GM23248 (cell line): Measurements from ENCODE around the gene ADAM19. TPM values are rescaled to one million over a fixed set of nuclear protein-coding genes. Genes with fewer than 3 reads are reported as not detected.
A peak's percentile ranks its signal among the peaks of the same experiment; 100 is the strongest.
"Not testable (repeated sequence)": the region's sequence is repeated elsewhere in the genome, so short reads cannot be mapped to it uniquely, and the experiment has no call there.

Source experiments
- DNase-seq: peaks from one replicate; pipeline ENCODE4 v3.0.0-alpha.2; 2015
- H2AFZ ChIP-seq: fragments of 200-600 bp; sonication (generic); 2 replicates; pipeline ENCODE4 v1.6.1; 2016; ENCODE audit warnings: antibody characterized with exemption
- H3F3A ChIP-seq: fragments of 200-600 bp; sonication (generic); 2 replicates; pipeline ENCODE4 v1.6.1; 2016; ENCODE audit warnings: mild to moderate bottlenecking, antibody characterized with exemption, mixed run types; ENCODE audit not compliant: insufficient read depth
- H3K27ac ChIP-seq: fragments of 200-600 bp; sonication (generic); 2 replicates; pipeline ENCODE4 v1.5.1; 2016; ENCODE audit warnings: mild to moderate bottlenecking
- H3K27me3 ChIP-seq: fragments of 200-600 bp; sonication (generic); replicated peaks from 2 replicates; pipeline ENCODE4 v1.6.1; 2016; ENCODE audit warnings: mild to moderate bottlenecking; ENCODE audit not compliant: insufficient read depth
- H3K36me3 ChIP-seq: fragments of 200-600 bp; sonication (generic); 2 replicates; pipeline ENCODE4 v1.6.1; 2016; ENCODE audit warnings: low read depth, mild to moderate bottlenecking
- H3K4me1 ChIP-seq: fragments of 200-600 bp; sonication (generic); 2 replicates; pipeline ENCODE4 v1.6.1; 2016; ENCODE audit warnings: mild to moderate bottlenecking; ENCODE audit not compliant: insufficient read depth
- H3K4me2 ChIP-seq: fragments of 200-600 bp; sonication (generic); one replicate; pipeline ENCODE4 v1.6.1; 2016; ENCODE audit warnings: mild to moderate bottlenecking; ENCODE audit not compliant: unreplicated experiment
- H3K4me3 ChIP-seq: fragments of 200-600 bp; sonication (generic); 2 replicates; pipeline ENCODE4 v1.5.1; 2016; ENCODE audit warnings: mild to moderate bottlenecking
- H3K79me2 ChIP-seq: fragments of 200-600 bp; sonication (generic); 2 replicates; pipeline ENCODE4 v1.6.1; 2016; ENCODE audit warnings: mild to moderate bottlenecking; ENCODE audit not compliant: insufficient read depth
- H3K9ac ChIP-seq: fragments of 200-600 bp; sonication (generic); 2 replicates; pipeline ENCODE4 v1.6.1; 2016; ENCODE audit warnings: mild to moderate bottlenecking
- H3K9me2 ChIP-seq: fragments of 200-600 bp; sonication (generic); 2 replicates; pipeline ENCODE4 v1.6.1; 2016; ENCODE audit warnings: mixed run types, mild to moderate bottlenecking, moderate library complexity; ENCODE audit not compliant: insufficient read depth
- H3K9me3 ChIP-seq: fragments of 200-600 bp; sonication (generic); one replicate; pipeline ENCODE4 v1.6.1; 2017; ENCODE audit warnings: low read depth
- H4K20me1 ChIP-seq: fragments of 200-600 bp; sonication (generic); 2 replicates; pipeline ENCODE4 v1.6.0; 2016; ENCODE audit not compliant: insufficient read depth
- EZH2 ChIP-seq: fragments of 200-600 bp; sonication (generic); IDR thresholded peaks from 2 replicates; pipeline ENCODE4 v1.6.1; 2018; ENCODE audit warnings: antibody characterized with exemption, mild to moderate bottlenecking; ENCODE audit not compliant: insufficient read depth, poor library complexity, severe bottlenecking
- EZH2phosphoT487 ChIP-seq: fragments of 200-600 bp; sonication (generic); IDR thresholded peaks from 2 replicates; pipeline ENCODE4 v1.6.1; 2018; ENCODE audit warnings: antibody characterized with exemption, moderate library complexity, mild to moderate bottlenecking, low read depth; ENCODE audit not compliant: insufficient read depth
- WGBS, 2 experiments: methylation state at CpG; one replicate each; pipeline ENCODE4 v1.1.6; 2015 to 2017; ENCODE audit warnings: low lambda C conversion rate in 2 of 2, low coverage in 1 of 2; ENCODE audit errors: missing lambda C conversion rate in 2 of 2; 5-methylcytosine and 5-hydroxymethylcytosine counted together
- in situ Hi-C: fragments of 300-500 bp; cut with MboI; formaldehyde crosslinking; loops from 2 replicates; pipeline ENCODE4 v1.15.0; 2020
- polyA plus RNA-seq: library from polyadenylated mRNA; unstranded; fragments of >200 nt; fragmentation: Nextera tagmentation; extraction: Ambion mirVana; gene quantifications from 2 replicates; pipeline ENCODE4 v1.2.1, GENCODE V29; 2016
- total RNA-seq: library from RNA; depleted of rRNA; stranded (reverse); fragments of >200 nt; shearing (Covaris generic); gene quantifications from 2 replicates; pipeline ENCODE4 v1.2.3, GENCODE V29; 2014

The ADAM19 gene
- total and polyA plus RNA-seq, 2 experiments from 2014 or later: 18.1 to 20.5 TPM

- H3K4me3 ChIP-seq: no peak overlapping the region
- no peaks in the 10 kb centered on the region for H3K9me2 ChIP-seq
- peaks cover 4% of the 10 kb centered on the region; the same call in 1 of the 2 replicates for H3K4me1 ChIP-seq
- H3F3A ChIP-seq: peaks cover 12% of the 10 kb centered on the region; the same call in 1 of the 2 replicates
- in situ Hi-C loops: loop anchor here (25.0 kb wide), 1 partner anchor 226 kb away; no protein-coding TSS in a partner anchor
- H3K9ac ChIP-seq: no peak overlapping the region
- TF ChIP-seq EZH2: no peak
- no peak for TF ChIP-seq EZH2phosphoT487
- H3K9me3 ChIP-seq: no peaks in the 10 kb centered on the region
- no peaks in the 10 kb centered on the region for H3K27me3 ChIP-seq
- H3K27ac ChIP-seq: no peak overlapping the region
- no peak for DNase-seq
- H3K4me2 ChIP-seq: no peak overlapping the region
- 95 to 98% methylated on average over 3 of the region's 3 CpGs for WGBS, 2 experiments
- peaks cover 4% of the 10 kb centered on the region; the same call in 1 of the 2 replicates for H3K36me3 ChIP-seq
- no peaks in the 10 kb centered on the region for H3K79me2 ChIP-seq
- no peak overlapping the region for H2AFZ ChIP-seq
- no peaks in the 10 kb centered on the region for H4K20me1 ChIP-seq
Measured at GRCh38 chr5:157485811-157486210, 89.8 kb downstream of the ADAM19 start.

DNA sequence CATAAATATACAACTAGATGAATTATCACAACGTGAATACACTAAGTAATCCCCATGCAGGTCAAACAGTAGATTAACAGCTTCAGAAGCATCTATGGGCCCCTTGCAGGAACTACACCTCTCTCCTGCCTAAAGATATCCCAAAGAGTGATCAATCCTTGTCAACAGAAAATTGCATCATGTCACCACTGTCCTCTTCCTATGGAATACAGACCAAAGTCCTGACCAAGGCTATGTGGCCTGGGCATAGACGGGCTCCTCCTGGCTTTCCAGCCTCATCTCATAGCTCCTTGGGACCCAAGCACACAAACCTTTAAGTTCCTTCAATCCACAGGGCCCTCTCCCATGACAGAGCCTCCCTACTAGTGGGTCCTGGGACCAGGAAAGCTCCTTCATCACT, 90.2 kb downstream of the ADAM19 start:
- H3K36me3 ChIP-seq: peaks cover 4% of the 10 kb centered on the region; the same call in 1 of the 2 replicates
- WGBS, 2 experiments: 73 to 77% methylated on average over 2 of the region's 2 CpGs
- H3K4me1 ChIP-seq: peaks cover 4% of the 10 kb centered on the region; the same call in 1 of the 2 replicates
- peak overlapping the region; percentile 32 for H3K27ac ChIP-seq
- no peaks in the 10 kb centered on the region for H3K79me2 ChIP-seq
- H3K9me3 ChIP-seq: no peaks in the 10 kb centered on the region
- no peak for DNase-seq
- in situ Hi-C loops: loop anchor here (25.0 kb wide), 1 partner anchor 227 kb away; no protein-coding TSS in a partner anchor
- TF ChIP-seq EZH2phosphoT487 (no peak), EZH2 (no peak)
- H3K27me3 ChIP-seq: no peaks in the 10 kb centered on the region
- no peak overlapping the region for H3K4me3 ChIP-seq
- H3K9ac ChIP-seq: no peak overlapping the region
- no peaks in the 10 kb centered on the region for H3K9me2 ChIP-seq
- no peaks in the 10 kb centered on the region for H4K20me1 ChIP-seq
- H3F3A ChIP-seq: peaks cover 12% of the 10 kb centered on the region; the same call in 1 of the 2 replicates
- H2AFZ ChIP-seq: no peak overlapping the region
- H3K4me2 ChIP-seq: no peak overlapping the region

- 24 to 29% methylated on average over 5 of the region's 5 CpGs for WGBS, 2 experiments
- peak; percentile 81 for DNase-seq
- H4K20me1 ChIP-seq: no peaks in the 10 kb centered on the region
Measured at GRCh38 chr5:157484768-157485167, 90.8 kb downstream of the ADAM19 start.

DNA sequence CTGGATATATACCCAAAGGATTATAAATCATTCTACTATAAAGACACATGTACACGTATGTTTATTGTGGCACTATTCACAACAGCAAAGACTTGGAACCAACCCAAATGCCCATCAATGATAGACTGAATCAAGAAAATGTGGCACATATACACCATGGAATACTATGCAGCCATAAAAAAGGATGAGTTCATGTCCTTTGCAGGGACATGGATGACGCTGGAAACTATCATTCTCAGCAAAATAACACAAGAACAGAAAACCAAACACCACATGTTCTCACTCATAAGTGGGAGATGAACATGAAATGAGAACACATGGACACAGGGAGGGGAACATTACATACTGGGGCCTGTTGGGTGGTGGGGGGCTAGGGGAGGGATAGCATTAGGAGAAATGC, 92.9 kb downstream of the ADAM19 start:
- H3K79me2 ChIP-seq, H3K36me3 ChIP-seq, H3K9ac ChIP-seq, H3K27ac ChIP-seq, H3K4me2 ChIP-seq, H3K9me3 ChIP-seq, H4K20me1 ChIP-seq, H3K4me3 ChIP-seq, H3K9me2 ChIP-seq, DNase-seq, H3K27me3 ChIP-seq, H3K4me1 ChIP-seq, H2AFZ ChIP-seq: not testable (repeated sequence)
- peaks cover 12% of the 10 kb centered on the region; the same call in 1 of the 2 replicates for H3F3A ChIP-seq
- WGBS, 2 experiments: 99 to 100% methylated on average over 2 of the region's 2 CpGs
- in situ Hi-C loops: loop anchor here (25.0 kb wide), 1 partner anchor 230 kb away; no protein-coding TSS in a partner anchor

More at GRCh38 chr5:157484768-157485167, 90.8 kb downstream of the ADAM19 start:
- H3K27ac ChIP-seq: peak overlapping the region; percentile 32
- peaks cover 12% of the 10 kb centered on the region; the same call in 1 of the 2 replicates for H3F3A ChIP-seq
- H3K27me3 ChIP-seq: no peaks in the 10 kb centered on the region
- no peaks in the 10 kb centered on the region for H3K79me2 ChIP-seq
- TF ChIP-seq EZH2 (no peak), EZH2phosphoT487 (no peak)
- no peaks in the 10 kb centered on the region for H3K9me3 ChIP-seq
- H3K4me3 ChIP-seq: no peak overlapping the region
- H3K9me2 ChIP-seq: no peaks in the 10 kb centered on the region
- in situ Hi-C loops: loop anchor here (25.0 kb wide), 1 partner anchor 228 kb away; no protein-coding TSS in a partner anchor
- H3K4me2 ChIP-seq: no peak overlapping the region
- peaks cover 4% of the 10 kb centered on the region; the same call in 1 of the 2 replicates for H3K4me1 ChIP-seq
- H3K9ac ChIP-seq: no peak overlapping the region
- H3K36me3 ChIP-seq: peaks cover 4% of the 10 kb centered on the region; the same call in 1 of the 2 replicates
- H2AFZ ChIP-seq: no peak overlapping the region

DNA sequence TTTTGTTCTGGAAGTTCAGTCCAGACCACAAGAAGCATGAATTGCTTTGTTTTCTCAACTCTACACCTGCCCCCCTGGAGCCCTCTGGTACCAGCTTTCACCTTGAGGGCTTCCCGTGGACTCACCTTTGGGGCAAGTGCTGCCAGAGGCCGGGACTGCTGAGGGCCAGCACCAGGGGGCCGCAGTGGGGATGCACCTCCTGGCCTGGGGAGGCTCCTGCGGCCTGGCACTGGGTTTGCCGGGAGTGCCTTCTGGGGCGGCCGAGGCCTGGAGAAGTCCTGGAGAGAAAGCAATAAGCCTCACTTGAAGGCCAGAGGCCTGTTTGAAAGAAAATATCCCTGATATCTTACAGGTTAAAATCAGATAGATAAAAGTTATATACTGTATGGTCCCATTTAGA, 93.9 kb downstream of the ADAM19 start:
- H3K36me3 ChIP-seq: peaks cover 9% of the 10 kb centered on the region; the same call in 1 of the 2 replicates
- TF ChIP-seq EZH2phosphoT487 (no peak), EZH2 (no peak)
- no peaks in the 10 kb centered on the region for H3K79me2 ChIP-seq
- H3K9me3 ChIP-seq: no peaks in the 10 kb centered on the region
- no peak overlapping the region for H3K27ac ChIP-seq
- no peak overlapping the region for H3K4me3 ChIP-seq
- no peak overlapping the region for H3K9ac ChIP-seq
- peaks cover 12% of the 10 kb centered on the region; the same call in 1 of the 2 replicates for H3F3A ChIP-seq
- H3K27me3 ChIP-seq: no peaks in the 10 kb centered on the region
- no peaks in the 10 kb centered on the region for H4K20me1 ChIP-seq
- WGBS, 2 experiments: 98% methylated on average over 7 of the region's 7 CpGs
- DNase-seq: no peak
- H3K4me1 ChIP-seq: peaks cover 4% of the 10 kb centered on the region; the same call in 1 of the 2 replicates
- H2AFZ ChIP-seq: no peak overlapping the region
- H3K4me2 ChIP-seq: no peak overlapping the region
- in situ Hi-C loops: loop anchor here (25.0 kb wide), 1 partner anchor 231 kb away; no protein-coding TSS in a partner anchor
- H3K9me2 ChIP-seq: no peaks in the 10 kb centered on the region
